MM.1S (cell line): ENCODE data around the gene ETV7.

Experiments used
- DNase-seq: peaks from one replicate; pipeline ENCODE4 v3.0.0-alpha.2; 2015
- H2AFZ ChIP-seq: fragments of 300-600 bp; sonication (generic); 2 replicates; pipeline ENCODE4 v1.6.0; 2016; ENCODE audit warnings: antibody characterized with exemption, low read length
- H3F3A ChIP-seq: fragments of 300-600 bp; sonication (generic); 2 replicates; pipeline ENCODE4 v1.6.1; 2016; ENCODE audit warnings: mild to moderate bottlenecking, antibody characterized with exemption, low read length, moderate library complexity, mixed read lengths; ENCODE audit not compliant: insufficient read depth
- H3K27ac ChIP-seq: fragments of 300-600 bp; sonication (generic); 2 replicates; pipeline ENCODE4 v1.5.1; 2016; ENCODE audit warnings: mild to moderate bottlenecking, low read length
- H3K27me3 ChIP-seq: fragments of 300-600 bp; sonication (generic); replicated peaks from 2 replicates; pipeline ENCODE4 v1.6.0; 2016; ENCODE audit warnings: low read length; ENCODE audit not compliant: insufficient read depth
- H3K36me3 ChIP-seq: fragments of 300-600 bp; sonication (generic); replicated peaks from 2 replicates; pipeline ENCODE4 v1.6.1; 2016; ENCODE audit warnings: mild to moderate bottlenecking, low read length, mixed read lengths; ENCODE audit not compliant: insufficient read depth
- H3K4me1 ChIP-seq: fragments of 300-600 bp; sonication (generic); 2 replicates; pipeline ENCODE4 v1.6.1; 2016; ENCODE audit warnings: low read length, mixed read lengths
- H3K4me2 ChIP-seq: fragments of 300-600 bp; sonication (generic); 2 replicates; pipeline ENCODE4 v1.6.0; 2016; ENCODE audit warnings: low read depth, low read length
- H3K4me3 ChIP-seq: fragments of 300-600 bp; sonication (generic); 2 replicates; pipeline ENCODE4 v1.5.1; 2016; ENCODE audit warnings: low read length, mixed read lengths
- H3K79me2 ChIP-seq: fragments of 300-600 bp; sonication (generic); 2 replicates; pipeline ENCODE4 v1.6.1; 2016; ENCODE audit warnings: mixed run types, low read length, mixed read lengths
- H3K9ac ChIP-seq: fragments of 300-600 bp; sonication (generic); 2 replicates; pipeline ENCODE4 v1.6.1; 2016; ENCODE audit warnings: low read length, mixed read lengths
- H3K9me2 ChIP-seq: fragments of 300-600 bp; sonication (generic); replicated peaks from 2 replicates; pipeline ENCODE4 v1.6.1; 2016; ENCODE audit warnings: mild to moderate bottlenecking, low read length, mixed read lengths; ENCODE audit not compliant: insufficient read depth
- H3K9me3 ChIP-seq: fragments of 300-600 bp; sonication (generic); replicated peaks from 2 replicates; pipeline ENCODE4 v1.6.1; 2016; ENCODE audit warnings: mild to moderate bottlenecking, low read length, mixed read lengths; ENCODE audit not compliant: insufficient read depth
- H4K20me1 ChIP-seq: fragments of 300-600 bp; sonication (generic); 2 replicates; pipeline ENCODE4 v1.6.1; 2016; ENCODE audit warnings: mild to moderate bottlenecking, low read length, moderate library complexity, mixed read lengths; ENCODE audit not compliant: insufficient read depth
- EZH2 ChIP-seq: fragments of 300-600 bp; sonication (generic); optimal IDR thresholded peaks from 2 replicates; pipeline ENCODE3; 2017; ENCODE audit warnings: low read depth, mild to moderate bottlenecking, antibody characterized with exemption, low read length, mixed read lengths
- EZH2phosphoT487 ChIP-seq: fragments of 300-600 bp; sonication (generic); IDR thresholded peaks from 2 replicates; pipeline ENCODE4 v1.6.1; 2018; ENCODE audit warnings: antibody characterized with exemption, low read length
- TF ChIP-seq, protein P1 (sequence below): fragments of 300-600 bp; sonication (generic); IDR thresholded peaks from 2 replicates; pipeline ENCODE4 v1.5.1; 2016; ENCODE audit warnings: antibody characterized with exemption, low read length, mixed read lengths

ETV7 gene

DNA sequence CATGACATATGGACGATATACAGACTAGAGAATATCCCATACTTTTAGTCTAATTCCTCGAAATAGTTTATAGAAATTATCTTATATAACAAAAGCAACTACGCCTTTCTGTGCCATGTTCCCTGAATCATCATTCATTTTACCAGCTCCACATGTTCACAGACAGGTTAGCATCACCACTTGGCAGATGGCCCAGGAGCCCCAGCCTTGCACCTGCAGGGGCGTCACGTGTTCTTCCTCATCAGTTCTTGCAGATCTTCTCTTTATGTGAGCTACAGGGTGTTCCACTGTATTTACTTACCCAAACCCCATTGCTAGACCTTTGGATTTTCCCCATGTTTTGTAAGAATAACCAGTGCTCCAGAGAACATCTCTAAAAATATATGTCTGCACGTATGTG, 38.2 kb downstream of the ETV7 start:
- no peaks in the 10 kb centered on the region for H3K9me2 ChIP-seq
- H3K4me3 ChIP-seq = no peak overlapping the region
- no peaks in the 10 kb centered on the region for H3K9me3 ChIP-seq
- H3K27me3 ChIP-seq = no peaks in the 10 kb centered on the region
- no peaks in the 10 kb centered on the region for H4K20me1 ChIP-seq
- TF ChIP-seq, protein P1, sequence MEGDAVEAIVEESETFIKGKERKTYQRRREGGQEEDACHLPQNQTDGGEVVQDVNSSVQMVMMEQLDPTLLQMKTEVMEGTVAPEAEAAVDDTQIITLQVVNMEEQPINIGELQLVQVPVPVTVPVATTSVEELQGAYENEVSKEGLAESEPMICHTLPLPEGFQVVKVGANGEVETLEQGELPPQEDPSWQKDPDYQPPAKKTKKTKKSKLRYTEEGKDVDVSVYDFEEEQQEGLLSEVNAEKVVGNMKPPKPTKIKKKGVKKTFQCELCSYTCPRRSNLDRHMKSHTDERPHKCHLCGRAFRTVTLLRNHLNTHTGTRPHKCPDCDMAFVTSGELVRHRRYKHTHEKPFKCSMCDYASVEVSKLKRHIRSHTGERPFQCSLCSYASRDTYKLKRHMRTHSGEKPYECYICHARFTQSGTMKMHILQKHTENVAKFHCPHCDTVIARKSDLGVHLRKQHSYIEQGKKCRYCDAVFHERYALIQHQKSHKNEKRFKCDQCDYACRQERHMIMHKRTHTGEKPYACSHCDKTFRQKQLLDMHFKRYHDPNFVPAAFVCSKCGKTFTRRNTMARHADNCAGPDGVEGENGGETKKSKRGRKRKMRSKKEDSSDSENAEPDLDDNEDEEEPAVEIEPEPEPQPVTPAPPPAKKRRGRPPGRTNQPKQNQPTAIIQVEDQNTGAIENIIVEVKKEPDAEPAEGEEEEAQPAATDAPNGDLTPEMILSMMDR = no peak
- TF ChIP-seq EZH2phosphoT487 = no peak
- no peak for TF ChIP-seq EZH2
- H3K27ac ChIP-seq = peak overlapping the region; percentile 19; the same call in 1 of the 2 replicates
- 0 out of 2 replicates have a peak overlapping the region, but pooled peaks have one; percentile 11 for H3K4me2 ChIP-seq
- no peak overlapping the region for H3K9ac ChIP-seq
- peak; percentile 82 for DNase-seq
- no peak overlapping the region for H2AFZ ChIP-seq
- H3F3A ChIP-seq = no peaks in the 10 kb centered on the region
- peaks cover 8% of the 10 kb centered on the region; the same call in 1 of the 2 replicates for H3K4me1 ChIP-seq
- H3K36me3 ChIP-seq = no peaks in the 10 kb centered on the region
- no peaks in the 10 kb centered on the region for H3K79me2 ChIP-seq

DNA sequence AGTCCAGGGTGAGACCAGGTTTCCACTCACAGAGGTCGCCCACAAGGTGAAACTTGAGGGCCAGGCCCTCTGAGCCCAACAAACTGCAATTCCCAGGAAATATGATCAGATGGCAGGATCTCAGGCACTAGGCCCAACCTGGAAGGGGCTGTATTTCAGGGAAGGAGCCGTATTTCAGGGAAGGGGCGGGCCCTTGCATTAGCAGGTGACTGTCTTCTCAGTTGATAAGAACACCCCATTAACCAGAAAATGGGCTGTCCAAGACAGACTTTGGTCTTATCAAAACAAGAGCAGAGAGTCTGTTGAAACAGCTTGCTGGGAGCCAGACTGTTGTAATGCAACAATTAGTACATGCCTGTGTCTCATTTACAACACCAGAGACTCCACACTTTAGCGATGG, 39.8 kb downstream of the ETV7 start:
- Histone ChIP-seq H3K9me3 (no peaks in the 10 kb centered on the region), H3K9me2 (no peaks in the 10 kb centered on the region), H2AFZ (no peak overlapping the region), H4K20me1 (no peaks in the 10 kb centered on the region), H3K36me3 (no peaks in the 10 kb centered on the region), H3K4me2 (no peak overlapping the region), H3F3A (no peaks in the 10 kb centered on the region), H3K27me3 (no peaks in the 10 kb centered on the region), H3K4me1 (peaks cover 8% of the 10 kb centered on the region; the same call in 1 of the 2 replicates), H3K27ac (no peak overlapping the region), H3K9ac (no peak overlapping the region), H3K4me3 (no peak overlapping the region), H3K79me2 (no peaks in the 10 kb centered on the region)
- no peak for DNase-seq
- TF ChIP-seq EZH2 (no peak), EZH2phosphoT487 (no peak)
- TF ChIP-seq, protein P1 = no peak

DNA sequence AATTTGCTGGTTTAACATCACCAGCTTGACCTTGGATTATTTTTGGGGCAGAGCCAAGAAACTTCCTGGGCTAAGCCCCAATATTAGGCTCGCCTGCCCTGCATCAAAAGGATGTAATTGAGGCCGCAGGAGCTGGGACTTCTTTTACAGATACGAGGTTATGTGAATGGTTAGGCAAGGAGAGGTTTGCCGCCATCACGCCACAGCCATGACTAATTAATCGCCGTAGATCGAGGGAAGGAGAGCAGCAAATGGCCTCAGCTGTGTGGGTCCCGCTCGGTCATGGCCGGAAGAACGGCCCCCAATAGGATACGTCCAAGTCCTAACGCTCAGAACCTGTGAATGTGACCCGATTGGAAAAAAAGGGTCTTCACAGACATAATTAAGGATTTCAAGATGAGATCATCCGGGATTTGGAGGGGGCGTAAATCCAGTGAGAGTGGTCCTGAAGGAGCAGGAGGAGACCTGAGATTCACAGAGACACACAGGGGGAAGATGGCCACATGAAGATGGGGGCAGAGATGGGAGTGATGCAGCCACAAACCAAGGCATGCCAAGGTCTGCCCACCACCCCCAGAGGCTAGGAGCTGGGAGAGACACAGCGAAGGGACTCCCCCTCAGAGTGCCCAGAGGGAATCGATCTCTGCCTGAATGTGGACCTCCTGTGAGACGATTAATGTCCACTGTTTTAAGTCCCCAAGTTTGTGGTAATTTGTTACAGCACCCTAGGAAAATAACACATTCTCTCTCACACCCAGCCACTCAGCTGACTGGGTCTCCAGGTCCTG, 40.8 kb downstream of the ETV7 start:
- no peak overlapping the region for H3K4me2 ChIP-seq
- TF ChIP-seq, protein P1 = no peak
- TF ChIP-seq EZH2 (no peak), EZH2phosphoT487 (no peak)
- no peaks in the 10 kb centered on the region for H3K79me2 ChIP-seq
- no peak overlapping the region for H3K4me3 ChIP-seq
- no peaks in the 10 kb centered on the region for H3K9me3 ChIP-seq
- H3F3A ChIP-seq = no peaks in the 10 kb centered on the region
- no peaks in the 10 kb centered on the region for H4K20me1 ChIP-seq
- H3K9ac ChIP-seq = no peak overlapping the region
- no peaks in the 10 kb centered on the region for H3K27me3 ChIP-seq
- DNase-seq = no peak
- H2AFZ ChIP-seq = no peak overlapping the region
- H3K9me2 ChIP-seq = no peaks in the 10 kb centered on the region
- peaks cover 8% of the 10 kb centered on the region; the same call in 1 of the 2 replicates for H3K4me1 ChIP-seq
- no peaks in the 10 kb centered on the region for H3K36me3 ChIP-seq
- no peak overlapping the region for H3K27ac ChIP-seq
